Endodermal cell (in vitro differentiated cells): ENCODE results near the gene SLMAP. TPM values are rescaled to one million over a fixed set of nuclear protein-coding genes. Genes with fewer than 3 reads are reported as not detected.

ENCODE experiments used
- DNase-seq: peaks from one replicate; pipeline ENCODE4 v3.0.0-alpha.2; 2017
- H3K27ac ChIP-seq: 2 replicates; pipeline ENCODE4 v1.5.1; 2013; ENCODE audit warnings: mild to moderate bottlenecking, low read depth, low read length, moderate library complexity
- H3K27me3 ChIP-seq: 2 replicates; pipeline ENCODE4 v1.6.1; 2013; ENCODE audit warnings: mild to moderate bottlenecking, low read length, moderate library complexity; ENCODE audit not compliant: insufficient read depth, control insufficient read depth, poor library complexity, severe bottlenecking
- H3K36me3 ChIP-seq: 2 replicates; pipeline ENCODE4 v1.7.0; 2013; ENCODE audit warnings: mild to moderate bottlenecking, low read length, moderate library complexity; ENCODE audit not compliant: control insufficient read depth, insufficient read depth
- H3K4me1 ChIP-seq: one replicate; pipeline ENCODE4 v1.7.0; 2013; ENCODE audit warnings: low read length; ENCODE audit not compliant: control insufficient read depth, insufficient read depth
- H3K4me3 ChIP-seq: 2 replicates; pipeline ENCODE4 v1.5.1; 2013; ENCODE audit warnings: mild to moderate bottlenecking, low read length, moderate library complexity
- H3K9ac ChIP-seq: 2 replicates; pipeline ENCODE4 v1.6.1; 2013; ENCODE audit warnings: mild to moderate bottlenecking, low read length, moderate library complexity; ENCODE audit not compliant: poor library complexity, severe bottlenecking; ENCODE audit errors: extremely low read depth
- H3K9me3 ChIP-seq: 2 replicates; pipeline ENCODE4 v1.6.1; 2013; ENCODE audit warnings: mild to moderate bottlenecking, low read length, moderate library complexity; ENCODE audit not compliant: control insufficient read depth
- H3K27ac Mint-ChIP-seq: 2 replicates; pipeline ENCODE4 v1.8.0; 2020; ENCODE audit warnings: mixed read lengths
- H3K27me3 Mint-ChIP-seq: 2 replicates; pipeline ENCODE4 v1.8.0; 2021; ENCODE audit warnings: mild to moderate bottlenecking, mixed read lengths; ENCODE audit not compliant: insufficient read depth
- H3K36me3 Mint-ChIP-seq: 2 replicates; pipeline ENCODE4 v1.8.0; 2020; ENCODE audit warnings: low read depth, mixed read lengths
- H3K4me1 Mint-ChIP-seq: 2 replicates; pipeline ENCODE4 v1.8.0; 2020; ENCODE audit warnings: mixed read lengths
- H3K4me3 Mint-ChIP-seq: 2 replicates; pipeline ENCODE4 v1.8.0; 2020; ENCODE audit warnings: mild to moderate bottlenecking, moderate library complexity, mixed read lengths
- H3K9me3 Mint-ChIP-seq: 2 replicates; pipeline ENCODE4 v1.8.0; 2020; ENCODE audit warnings: mild to moderate bottlenecking, mixed read lengths
- WGBS, 2 experiments: methylation state at CpG; one replicate each; pipeline versions ENCODE4 v1.1.5 to v1.1.7; 2013; ENCODE audit warnings: missing lambda C conversion rate in 2 of 2, mixed read lengths in 1 of 2; ENCODE audit not compliant: insufficient coverage in 1 of 2, insufficient read length in 1 of 2; 5-methylcytosine and 5-hydroxymethylcytosine counted together
- total RNA-seq, 2 donors: library from RNA; stranded (reverse); fragmentation: NEBNext Ultra II Directional in 1 of 2; extraction: Animal tissue kit (Norgen Biotek cat#: 25700) in 1 of 2; gene quantifications; 2 replicates in 1 of 2; 3 replicates in 1 of 2; pipeline ENCODE4 v1.2.1, GENCODE V29; 2021
- TF ChIP-seq, protein P1 (sequence below): fragments of 200-600 bp; sonication (generic); conservative IDR thresholded peaks from 2 replicates; pipeline ENCODE4 v1.5.0; 2021; ENCODE audit warnings: antibody characterized with exemption, mild to moderate bottlenecking

The SLMAP gene
- total RNA-seq, 2 donors from 2014 or later, result 64.8 to 65.7 TPM

DNA sequence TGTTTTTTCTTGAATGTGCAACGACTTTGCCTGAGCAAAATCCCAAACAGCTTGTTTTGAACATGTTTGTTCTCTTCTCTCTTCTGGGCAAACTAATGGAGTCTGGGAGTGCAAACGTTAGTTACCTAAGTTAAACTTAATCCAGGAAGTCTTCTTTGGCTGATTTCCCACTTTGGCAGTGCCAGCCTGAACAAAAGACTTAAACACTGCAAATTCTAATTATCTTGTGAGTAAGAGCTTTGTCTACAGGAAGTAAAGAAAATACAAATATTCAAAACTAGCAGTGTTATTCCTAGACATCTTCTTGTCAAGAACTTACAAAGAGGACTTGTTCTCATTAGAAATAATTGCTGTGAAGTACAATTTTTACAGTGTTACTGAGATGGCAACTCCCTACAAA is 46.5 kb upstream of the SLMAP start:
- DNase-seq, result no peak
- Histone ChIP-seq H3K27me3 (no peaks in the 10 kb centered on the region), H3K36me3 (no peaks in the 10 kb centered on the region), H3K4me3 (no peak overlapping the region), H3K4me1 (no peaks in the 10 kb centered on the region), H3K27ac (no peak overlapping the region), H3K9ac (no peak overlapping the region), H3K9me3 (peaks cover 6% of the 10 kb centered on the region)
- WGBS, 2 experiments, result 75 to 82% methylated on average over 2 of the region's 2 CpGs
- Mint-ChIP-seq H3K4me1 (no peaks in the 10 kb centered on the region), H3K4me3 (no peak overlapping the region), H3K27me3 (no peaks in the 10 kb centered on the region), H3K27ac (no peak overlapping the region), H3K9me3 (peaks cover 11% of the 10 kb centered on the region), H3K36me3 (no peaks in the 10 kb centered on the region)
- TF ChIP-seq, protein P1, sequence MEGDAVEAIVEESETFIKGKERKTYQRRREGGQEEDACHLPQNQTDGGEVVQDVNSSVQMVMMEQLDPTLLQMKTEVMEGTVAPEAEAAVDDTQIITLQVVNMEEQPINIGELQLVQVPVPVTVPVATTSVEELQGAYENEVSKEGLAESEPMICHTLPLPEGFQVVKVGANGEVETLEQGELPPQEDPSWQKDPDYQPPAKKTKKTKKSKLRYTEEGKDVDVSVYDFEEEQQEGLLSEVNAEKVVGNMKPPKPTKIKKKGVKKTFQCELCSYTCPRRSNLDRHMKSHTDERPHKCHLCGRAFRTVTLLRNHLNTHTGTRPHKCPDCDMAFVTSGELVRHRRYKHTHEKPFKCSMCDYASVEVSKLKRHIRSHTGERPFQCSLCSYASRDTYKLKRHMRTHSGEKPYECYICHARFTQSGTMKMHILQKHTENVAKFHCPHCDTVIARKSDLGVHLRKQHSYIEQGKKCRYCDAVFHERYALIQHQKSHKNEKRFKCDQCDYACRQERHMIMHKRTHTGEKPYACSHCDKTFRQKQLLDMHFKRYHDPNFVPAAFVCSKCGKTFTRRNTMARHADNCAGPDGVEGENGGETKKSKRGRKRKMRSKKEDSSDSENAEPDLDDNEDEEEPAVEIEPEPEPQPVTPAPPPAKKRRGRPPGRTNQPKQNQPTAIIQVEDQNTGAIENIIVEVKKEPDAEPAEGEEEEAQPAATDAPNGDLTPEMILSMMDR, result no peak

DNA sequence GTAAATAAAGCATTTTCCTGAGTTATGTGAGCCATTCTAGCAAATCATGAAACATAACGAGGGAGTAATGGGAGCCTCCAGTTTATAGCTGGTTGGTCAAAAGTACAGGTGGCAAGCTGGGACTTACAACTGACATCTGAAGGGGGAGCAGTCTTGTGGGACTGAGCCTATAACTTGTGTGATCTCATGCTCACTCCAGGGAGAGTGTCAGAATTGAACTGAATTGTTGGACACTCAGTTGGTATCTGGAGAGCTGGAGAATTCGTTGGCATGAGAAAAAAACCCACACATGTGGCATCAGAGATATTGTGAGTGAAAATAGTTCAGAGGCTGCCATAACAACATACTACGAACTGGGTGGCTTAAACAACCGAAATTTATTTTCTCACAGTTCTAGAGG is 40.4 kb upstream of the SLMAP start:
- Mint-ChIP-seq H3K4me3 (no peak overlapping the region), H3K27me3 (no peaks in the 10 kb centered on the region), H3K4me1 (no peaks in the 10 kb centered on the region), H3K36me3 (no peaks in the 10 kb centered on the region), H3K27ac (no peak overlapping the region), H3K9me3 (peaks cover under 1% of the 10 kb centered on the region)
- Histone ChIP-seq H3K9me3 (no peaks in the 10 kb centered on the region), H3K4me3 (no peak overlapping the region), H3K27ac (no peak overlapping the region), H3K36me3 (no peaks in the 10 kb centered on the region), H3K4me1 (no peaks in the 10 kb centered on the region), H3K27me3 (no peaks in the 10 kb centered on the region), H3K9ac (no peak overlapping the region)
- no peak for DNase-seq
- 85 to 89% methylated on average over 4 of the region's 4 CpGs for WGBS, 2 experiments
- TF ChIP-seq, protein P1, result no peak

DNA sequence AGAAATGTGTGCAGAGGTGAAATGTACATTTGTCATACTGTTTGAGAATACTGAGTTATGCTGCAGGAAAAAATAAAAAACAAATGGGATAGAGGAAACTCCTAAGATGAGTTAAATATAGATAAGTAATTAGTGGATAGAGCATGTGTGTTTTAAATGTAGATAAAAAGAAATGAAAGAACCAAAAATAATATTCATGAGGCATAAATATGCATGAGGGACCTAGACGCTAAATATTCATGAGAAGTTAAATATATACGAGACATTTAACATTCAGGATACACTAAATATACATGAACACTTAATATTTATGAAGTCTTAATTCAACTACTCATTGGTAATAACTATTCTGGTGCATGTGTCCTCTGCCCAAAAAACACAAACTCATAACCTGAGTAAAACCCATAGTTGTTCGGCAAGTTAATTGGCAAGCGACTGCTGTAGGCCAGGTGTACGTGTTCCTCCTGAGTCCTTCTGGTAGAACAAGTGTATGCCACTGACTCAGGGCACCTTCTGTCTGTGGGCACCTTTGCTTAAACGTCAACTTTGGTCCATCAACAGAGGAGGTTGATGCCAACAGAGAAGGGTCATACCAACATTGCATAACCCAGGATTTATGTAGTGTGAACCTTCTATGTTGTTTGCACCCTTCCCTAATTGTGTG is 38.8 kb upstream of the SLMAP start:
- Histone ChIP-seq H3K9ac (no peak overlapping the region), H3K4me1 (no peaks in the 10 kb centered on the region), H3K4me3 (no peak overlapping the region), H3K36me3 (no peaks in the 10 kb centered on the region), H3K9me3 (no peaks in the 10 kb centered on the region), H3K27ac (no peak overlapping the region), H3K27me3 (no peaks in the 10 kb centered on the region)
- no peaks in the 10 kb centered on the region for H3K9me3 Mint-ChIP-seq
- H3K4me3 Mint-ChIP-seq, result no peak overlapping the region
- H3K4me1 Mint-ChIP-seq, result no peaks in the 10 kb centered on the region
- WGBS, 2 experiments, result 93 to 100% methylated on average over 4 to 6 of the region's 6 CpGs
- no peaks in the 10 kb centered on the region for H3K36me3 Mint-ChIP-seq
- DNase-seq, result no peak
- TF ChIP-seq, protein P1, result no peak
- no peak overlapping the region for H3K27ac Mint-ChIP-seq
- no peaks in the 10 kb centered on the region for H3K27me3 Mint-ChIP-seq
